Non-pigmented ciliary epithelial cell (primary cell): ENCODE measurements around the gene RABL6.
"Not testable (repeated sequence)": the region's sequence is repeated elsewhere in the genome, so short reads cannot be mapped to it uniquely, and the experiment has no call there.

Experiments
- DNase-seq: peaks from one replicate; pipeline ENCODE4 v3.0.0-alpha.2; 2010; ENCODE audit warnings: low read depth

RABL6 gene

GRCh38 chr9:136775191-136775590, 32.6 kb upstream of the RABL6 start:
- DNase-seq, result no peak

GRCh38 chr9:136776947-136777346, 30.8 kb upstream of the RABL6 start:
- no peak for DNase-seq

- DNase-seq, result no peak
Observed at GRCh38 chr9:136777359-136777758, 30.4 kb upstream of the RABL6 start.

- no peak for DNase-seq
Observed at GRCh38 chr9:136779808-136780207, 27.9 kb upstream of the RABL6 start.

- DNase-seq, result no peak
Observed at GRCh38 chr9:136782452-136782851, 25.3 kb upstream of the RABL6 start.

GRCh38 chr9:136784249-136784996, 23.3 kb upstream of the RABL6 start:
- DNase-seq, result no peak

GRCh38 chr9:136784997-136785361, 22.8 kb upstream of the RABL6 start:
- DNase-seq, result no peak

- DNase-seq, result not testable (repeated sequence)
Observed at GRCh38 chr9:136785565-136786355, 22.0 kb upstream of the RABL6 start.

- DNase-seq, result no peak
Observed at GRCh38 chr9:136786451-136786850, 21.3 kb upstream of the RABL6 start.

GRCh38 chr9:136786983-136787382, 20.8 kb upstream of the RABL6 start:
- not testable (repeated sequence) for DNase-seq

- DNase-seq, result no peak
Observed at GRCh38 chr9:136787690-136788400, 19.9 kb upstream of the RABL6 start.

- DNase-seq, result not testable (repeated sequence)
Observed at GRCh38 chr9:136788644-136789522, 18.9 kb upstream of the RABL6 start.

- DNase-seq, result no peak
Observed at GRCh38 chr9:136789523-136789937, 18.2 kb upstream of the RABL6 start.

GRCh38 chr9:136790640-136791515, 16.9 kb upstream of the RABL6 start, which contains the start of gene TMEM141:
Gene TMEM141, plus strand, starts transcription at chr9:136791344. Its CDS starts 27 bp downstream, at chr9:136791371.
- peak; percentile 94 for DNase-seq

- DNase-seq, result no peak
Observed at GRCh38 chr9:136791516-136792276, 16.1 kb upstream of the RABL6 start.

GRCh38 chr9:136792321-136793085, 15.2 kb upstream of the RABL6 start:
- no peak for DNase-seq

GRCh38 chr9:136793086-136793946, 14.4 kb upstream of the RABL6 start:
- no peak for DNase-seq
